ENCODE measurements around the gene MAMSTR. TPM values are rescaled to one million over a fixed set of nuclear protein-coding genes. Genes with fewer than 3 reads are reported as not detected.

The MAMSTR gene
- total RNA-seq, 4 donors from 2014 or later: 0.99 to 2.9 (median 1.8) TPM

DNA sequence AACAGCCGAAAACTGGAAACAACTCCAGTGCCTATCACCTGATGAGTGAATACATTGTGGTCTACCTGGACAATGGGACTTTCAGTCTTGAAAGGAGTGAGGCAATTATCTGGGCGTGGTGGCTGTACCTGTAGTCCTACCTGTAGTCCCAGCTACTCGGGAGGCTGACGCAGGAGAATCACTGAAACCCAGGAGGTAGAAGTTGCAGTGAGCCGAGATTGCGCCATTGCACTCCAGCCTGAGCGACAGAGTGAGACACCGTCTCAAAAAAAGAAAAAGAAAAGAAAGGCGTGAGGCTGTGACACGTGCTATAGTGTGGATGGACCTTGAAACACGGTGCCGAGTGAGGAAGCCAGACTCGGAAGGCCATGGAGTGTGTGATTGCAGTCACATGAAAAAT lies 42.6 kb downstream of the MAMSTR start:
- peaks cover 7 to 14% (median 9%) of the 10 kb centered on the region in 4 donors for H3K4me1 ChIP-seq
- H3K36me3 ChIP-seq: no peaks in the 10 kb centered on the region
- no peaks in the 10 kb centered on the region for H3K27me3 ChIP-seq
- no peak for DNase-seq (ENCODE audit: extremely low spot score)
- no peaks in the 10 kb centered on the region for H3K9me3 ChIP-seq
- H3K27ac ChIP-seq (replicated peaks in 1 of 4): no peak overlapping the region
- intact Hi-C loops (cut with DNase I): loop anchor here (5.0 kb wide), 1 partner anchor 35 kb away; no protein-coding TSS in a partner anchor
- H3K4me3 ChIP-seq: no peak overlapping the region
- TF ChIP-seq, protein P1, sequence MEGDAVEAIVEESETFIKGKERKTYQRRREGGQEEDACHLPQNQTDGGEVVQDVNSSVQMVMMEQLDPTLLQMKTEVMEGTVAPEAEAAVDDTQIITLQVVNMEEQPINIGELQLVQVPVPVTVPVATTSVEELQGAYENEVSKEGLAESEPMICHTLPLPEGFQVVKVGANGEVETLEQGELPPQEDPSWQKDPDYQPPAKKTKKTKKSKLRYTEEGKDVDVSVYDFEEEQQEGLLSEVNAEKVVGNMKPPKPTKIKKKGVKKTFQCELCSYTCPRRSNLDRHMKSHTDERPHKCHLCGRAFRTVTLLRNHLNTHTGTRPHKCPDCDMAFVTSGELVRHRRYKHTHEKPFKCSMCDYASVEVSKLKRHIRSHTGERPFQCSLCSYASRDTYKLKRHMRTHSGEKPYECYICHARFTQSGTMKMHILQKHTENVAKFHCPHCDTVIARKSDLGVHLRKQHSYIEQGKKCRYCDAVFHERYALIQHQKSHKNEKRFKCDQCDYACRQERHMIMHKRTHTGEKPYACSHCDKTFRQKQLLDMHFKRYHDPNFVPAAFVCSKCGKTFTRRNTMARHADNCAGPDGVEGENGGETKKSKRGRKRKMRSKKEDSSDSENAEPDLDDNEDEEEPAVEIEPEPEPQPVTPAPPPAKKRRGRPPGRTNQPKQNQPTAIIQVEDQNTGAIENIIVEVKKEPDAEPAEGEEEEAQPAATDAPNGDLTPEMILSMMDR (IDR thresholded peaks at IDR 0.05): no peak
- 90% methylated on average over 12 of the region's 13 CpGs for WGBS

DNA sequence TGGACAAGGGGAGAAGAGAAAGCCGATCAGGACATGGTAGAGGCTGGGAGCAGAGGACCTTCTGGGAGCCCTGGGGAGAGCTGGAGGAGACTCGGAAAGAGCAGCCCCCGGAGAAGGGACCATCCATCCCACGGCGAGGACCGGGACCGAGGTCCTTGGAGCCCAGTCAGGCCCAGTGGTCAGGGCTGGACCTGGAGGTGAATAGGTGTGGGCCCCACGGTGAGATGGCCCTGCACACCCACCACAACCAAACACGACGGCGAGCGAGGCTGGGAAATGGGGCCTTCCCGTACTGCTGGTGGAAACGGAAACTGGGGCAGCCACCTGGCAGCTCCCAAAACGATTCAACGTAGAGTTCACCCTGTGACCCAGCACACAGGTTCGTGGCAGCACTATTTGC lies 43.0 kb downstream of the MAMSTR start:
- DNase-seq (ENCODE audit: extremely low spot score): no peak
- no peaks in the 10 kb centered on the region for H3K9me3 ChIP-seq
- intact Hi-C loops (cut with DNase I): loop anchor here (5.0 kb wide), 1 partner anchor 36 kb away; no protein-coding TSS in a partner anchor
- 93% methylated on average over 8 of the region's 17 CpGs for WGBS
- no peaks in the 10 kb centered on the region for H3K27me3 ChIP-seq
- no peak overlapping the region for H3K27ac ChIP-seq (replicated peaks in 1 of 4)
- peaks cover 7 to 14% (median 9%) of the 10 kb centered on the region in 4 donors for H3K4me1 ChIP-seq
- no peak overlapping the region for H3K4me3 ChIP-seq
- TF ChIP-seq POLR2A (IDR thresholded peaks at IDR 0.05; ENCODE audit: low read depth) (no peak), EP300 (IDR thresholded peaks at IDR 0.05) (no peak), POLR2AphosphoS5 (IDR thresholded peaks at IDR 0.05) (no peak)
- TF ChIP-seq, protein P1 (IDR thresholded peaks at IDR 0.05): no peak
- no peaks in the 10 kb centered on the region for H3K36me3 ChIP-seq

DNA sequence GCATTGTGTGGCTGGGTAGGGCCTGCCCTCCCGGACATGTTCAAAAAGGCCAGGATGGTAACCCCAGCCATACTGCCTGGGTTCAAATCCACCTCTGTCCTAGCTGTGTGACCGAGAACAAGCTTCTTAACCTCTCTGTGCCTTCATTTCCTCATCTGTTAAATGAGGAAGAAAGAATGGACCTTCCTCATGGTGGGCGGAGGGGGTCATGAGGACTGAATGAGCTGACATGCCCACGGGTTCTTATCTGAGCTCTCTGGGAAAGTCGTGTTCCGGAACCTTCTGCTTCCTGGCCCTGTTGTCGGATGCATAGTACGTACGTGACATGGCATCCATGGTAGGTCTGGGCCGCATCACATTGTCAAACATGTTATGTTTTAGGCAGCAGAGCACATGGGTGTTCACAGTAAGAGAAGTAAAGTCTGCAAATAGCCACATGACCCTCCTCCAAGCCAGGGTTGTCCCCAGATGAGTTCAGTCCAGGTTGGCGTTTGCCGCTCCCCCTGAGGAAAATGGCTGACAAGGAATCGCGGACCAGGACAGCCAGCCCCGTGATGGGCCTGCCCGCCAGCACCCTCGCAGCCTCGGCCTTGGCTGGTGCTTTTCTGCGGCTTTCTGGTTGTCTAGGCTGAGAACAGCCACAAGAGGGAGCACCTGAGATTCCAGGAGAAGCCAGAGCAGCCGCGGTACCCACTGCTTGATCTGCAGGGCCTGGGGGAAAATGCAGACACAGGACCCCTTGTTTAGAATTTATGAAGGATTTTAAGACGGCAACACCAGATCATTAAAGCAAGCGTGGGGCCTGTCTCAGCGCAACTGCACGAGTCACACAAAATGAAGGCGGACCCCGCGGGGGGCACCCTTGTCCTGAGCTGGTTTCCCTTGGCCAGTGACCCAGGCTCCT lies 44.4 kb downstream of the MAMSTR start:
- TF ChIP-seq POLR2A (IDR thresholded peaks at IDR 0.05; ENCODE audit: low read depth): no peak
- TF ChIP-seq POLR2AphosphoS5 (IDR thresholded peaks at IDR 0.05): peak in 1 of 2 donors; percentile 71
- TF ChIP-seq, protein P1 (IDR thresholded peaks at IDR 0.05): peak; percentile 85 to 94 (median 86)
- WGBS: 32% methylated on average over 28 of the region's 28 CpGs
- Histone ChIP-seq H3K27ac (replicated peaks in 1 of 4) (no peak overlapping the region), H3K4me1 (peaks cover 7 to 14% (median 9%) of the 10 kb centered on the region in 4 donors), H3K27me3 (no peaks in the 10 kb centered on the region), H3K36me3 (no peaks in the 10 kb centered on the region), H3K4me3 (peak overlapping the region in 2 of 4 donors; percentile 1 to 2), H3K9me3 (no peaks in the 10 kb centered on the region)
- DNase-seq (ENCODE audit: extremely low spot score): peak; percentile 93
- intact Hi-C loops (cut with DNase I): loop anchor here (2.0 to 5.0 kb wide), 2 partner anchors 37 to 64 kb away; no protein-coding TSS in a partner anchor

DNA sequence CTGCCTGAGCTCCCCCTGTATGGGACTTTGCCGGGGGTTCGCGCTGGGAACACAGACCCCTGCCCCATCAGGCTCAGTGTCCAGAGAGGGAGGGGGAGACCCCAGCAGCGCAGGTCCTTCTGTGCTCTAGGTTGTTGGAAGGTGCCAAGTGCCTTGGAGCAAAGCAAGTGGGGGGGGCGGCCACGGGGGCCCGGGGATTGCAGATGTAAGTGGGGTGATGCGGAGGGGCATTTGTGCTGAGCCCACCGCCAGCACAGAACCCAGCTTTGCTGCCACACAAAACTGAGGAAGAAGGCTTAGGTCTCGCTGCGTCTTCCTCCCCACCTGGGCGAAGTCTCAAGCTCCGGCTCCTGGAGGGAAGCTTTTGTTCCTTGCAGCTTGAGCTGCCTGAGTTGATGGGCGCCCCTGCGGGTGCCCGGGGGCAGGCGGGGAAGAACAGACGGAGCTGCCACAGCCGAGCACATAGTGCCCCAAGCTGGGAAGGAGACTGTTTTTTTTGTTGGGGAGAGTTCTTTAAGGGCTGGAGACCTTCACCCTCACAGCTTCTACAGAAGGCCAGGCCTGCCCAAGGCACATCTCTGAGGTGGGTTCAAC lies 45.2 kb downstream of the MAMSTR start:
- H3K9me3 ChIP-seq: no peaks in the 10 kb centered on the region
- no peak overlapping the region for H3K4me3 ChIP-seq
- no peaks in the 10 kb centered on the region for H3K27me3 ChIP-seq
- no peak overlapping the region for H3K27ac ChIP-seq (replicated peaks in 1 of 4)
- intact Hi-C loops (cut with DNase I): loop anchor here (2.0 kb wide), 1 partner anchor 64 kb away; no protein-coding TSS in a partner anchor
- 85% methylated on average over 14 of the region's 19 CpGs for WGBS
- H3K36me3 ChIP-seq: no peaks in the 10 kb centered on the region
- DNase-seq (ENCODE audit: extremely low spot score): no peak
- peaks cover 7 to 14% (median 9%) of the 10 kb centered on the region in 4 donors for H3K4me1 ChIP-seq
- TF ChIP-seq EP300 (IDR thresholded peaks at IDR 0.05) (no peak), POLR2A (IDR thresholded peaks at IDR 0.05; ENCODE audit: low read depth) (no peak), POLR2AphosphoS5 (IDR thresholded peaks at IDR 0.05) (no peak)
- TF ChIP-seq, protein P1 (IDR thresholded peaks at IDR 0.05): no peak
